ENCODE measurements around the gene SLC20A1. TPM values are rescaled to one million over a fixed set of nuclear protein-coding genes. Genes with fewer than 3 reads are reported as not detected.

Gene SLC20A1
- total RNA-seq, 1 donor: 96.3 TPM

DNA sequence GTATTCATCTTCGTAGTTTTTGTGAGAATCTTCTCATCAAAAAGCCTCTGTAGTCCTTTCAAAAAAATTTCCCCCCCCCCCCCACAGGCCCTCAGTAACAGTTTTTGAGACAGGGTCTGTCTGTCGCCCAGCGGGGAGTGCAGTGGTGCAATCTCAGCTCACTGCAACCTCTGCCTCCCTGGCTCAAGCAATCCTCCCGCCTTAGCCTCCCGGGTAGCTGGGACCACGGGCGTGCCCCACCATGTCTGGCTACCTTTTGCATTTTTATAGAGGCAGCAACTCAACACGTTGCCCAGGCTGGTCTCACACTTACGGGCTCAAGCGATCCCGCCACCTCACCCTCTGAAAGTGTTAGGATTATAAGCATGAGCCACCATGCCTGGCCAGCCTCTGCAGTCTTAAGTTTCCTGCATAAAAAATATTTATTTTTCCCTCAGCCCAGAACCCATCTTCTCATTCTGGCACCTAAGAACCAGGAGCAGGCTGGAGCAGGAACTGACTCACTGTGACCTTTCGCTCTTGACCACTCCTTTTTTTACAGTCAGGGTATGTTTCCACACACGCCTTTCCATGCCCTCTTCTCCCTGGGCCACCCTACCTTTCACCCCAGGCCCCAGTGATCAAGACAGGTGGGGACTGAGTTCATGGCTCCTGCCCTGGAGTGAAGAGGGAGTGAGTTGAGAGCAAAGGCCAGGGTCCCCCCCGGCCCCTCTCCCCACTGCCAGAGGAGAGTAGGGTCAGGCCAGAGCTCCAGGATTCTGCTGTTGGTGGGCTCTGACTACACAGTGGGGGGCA lies 42.5 kb downstream of the SLC20A1 start:
- Histone ChIP-seq H3K4me1 (ENCODE audit: insufficient read depth, low read length) (peaks cover 32% of the 10 kb centered on the region), H3K36me3 (ENCODE audit: insufficient read depth, low read length) (no peaks in the 10 kb centered on the region), H3K27ac (ENCODE audit: low read depth, low read length) (no peak overlapping the region), H3K4me2 (ENCODE audit: insufficient read depth, low read length) (no peak overlapping the region), H3K4me3 (ENCODE audit: insufficient read depth, low read length) (no peak overlapping the region), H2AFZ (ENCODE audit: low read length) (peak overlapping the region; percentile 68), H3K79me2 (ENCODE audit: insufficient read depth, low read length) (no peaks in the 10 kb centered on the region), H3K9me3 (ENCODE audit: low read depth, low read length) (no peaks in the 10 kb centered on the region), H3K27me3 (ENCODE audit: insufficient read depth, low read length) (no peaks in the 10 kb centered on the region), H4K20me1 (ENCODE audit: insufficient read depth, low read length) (no peaks in the 10 kb centered on the region)
- DNase-seq (ENCODE audit: insufficient read length, low spot score, missing footprints): peak; percentile 88
- TF ChIP-seq CTCF (IDR thresholded peaks at IDR 0.05; ENCODE audit: extremely low read depth, low read depth, low read length): no peak

- peak overlapping the region; percentile 41 for H3K4me3 ChIP-seq (ENCODE audit: insufficient read depth, low read length)
- peak overlapping the region; percentile 95 for H3K27ac ChIP-seq (ENCODE audit: low read depth, low read length)
- no peaks in the 10 kb centered on the region for H3K27me3 ChIP-seq (ENCODE audit: insufficient read depth, low read length)
- H3K36me3 ChIP-seq (ENCODE audit: insufficient read depth, low read length): no peaks in the 10 kb centered on the region
- H3K79me2 ChIP-seq (ENCODE audit: insufficient read depth, low read length): no peaks in the 10 kb centered on the region
- H3K9me3 ChIP-seq (ENCODE audit: low read depth, low read length): no peaks in the 10 kb centered on the region
- H3K4me2 ChIP-seq (ENCODE audit: insufficient read depth, low read length): peak overlapping the region; percentile 52
- DNase-seq (ENCODE audit: insufficient read length, low spot score, missing footprints): peak; percentile 88
- H3K4me1 ChIP-seq (ENCODE audit: insufficient read depth, low read length): peaks cover 32% of the 10 kb centered on the region
- H2AFZ ChIP-seq (ENCODE audit: low read length): peak overlapping the region; percentile 80
- no peaks in the 10 kb centered on the region for H4K20me1 ChIP-seq (ENCODE audit: insufficient read depth, low read length)
- peak; percentile 54 for TF ChIP-seq CTCF (IDR thresholded peaks at IDR 0.05; ENCODE audit: extremely low read depth, low read depth, low read length)
Observed at GRCh38 chr2:112690853-112691401, 45.2 kb downstream of the SLC20A1 start.

DNA sequence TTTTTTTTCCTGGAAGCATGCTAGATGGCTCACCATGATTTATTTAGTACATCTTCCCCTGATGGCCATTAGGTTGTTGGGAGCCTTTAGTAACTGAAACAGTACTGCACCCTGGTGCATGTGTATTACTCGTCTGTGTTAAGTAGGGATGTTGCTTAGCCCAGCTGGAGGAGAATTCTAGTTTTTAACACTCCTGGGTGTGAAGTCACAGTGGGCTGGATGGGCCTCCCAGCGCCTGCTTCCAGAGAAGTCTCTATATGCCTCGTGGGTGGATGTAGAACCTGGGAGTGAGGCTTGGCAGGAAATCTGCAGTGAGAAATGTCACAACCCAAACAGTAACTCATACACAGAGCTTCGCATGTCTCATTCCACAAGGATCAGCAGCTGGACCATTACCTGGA lies 46.1 kb downstream of the SLC20A1 start:
- no peak overlapping the region for H2AFZ ChIP-seq (ENCODE audit: low read length)
- H4K20me1 ChIP-seq (ENCODE audit: insufficient read depth, low read length): no peaks in the 10 kb centered on the region
- peak overlapping the region; percentile 55 for H3K4me2 ChIP-seq (ENCODE audit: insufficient read depth, low read length)
- no peaks in the 10 kb centered on the region for H3K79me2 ChIP-seq (ENCODE audit: insufficient read depth, low read length)
- H3K9me3 ChIP-seq (ENCODE audit: low read depth, low read length): no peaks in the 10 kb centered on the region
- H3K4me1 ChIP-seq (ENCODE audit: insufficient read depth, low read length): peaks cover 32% of the 10 kb centered on the region
- peak overlapping the region; percentile 95 for H3K27ac ChIP-seq (ENCODE audit: low read depth, low read length)
- H3K36me3 ChIP-seq (ENCODE audit: insufficient read depth, low read length): no peaks in the 10 kb centered on the region
- no peak overlapping the region for H3K4me3 ChIP-seq (ENCODE audit: insufficient read depth, low read length)
- TF ChIP-seq CTCF (IDR thresholded peaks at IDR 0.05; ENCODE audit: extremely low read depth, low read depth, low read length): no peak
- no peak for DNase-seq (ENCODE audit: insufficient read length, low spot score, missing footprints)
- H3K27me3 ChIP-seq (ENCODE audit: insufficient read depth, low read length): no peaks in the 10 kb centered on the region

- no peaks in the 10 kb centered on the region for H4K20me1 ChIP-seq (ENCODE audit: insufficient read depth, low read length)
- peak overlapping the region; percentile 30 for H3K4me3 ChIP-seq (ENCODE audit: insufficient read depth, low read length)
- peak overlapping the region; percentile 55 for H3K4me2 ChIP-seq (ENCODE audit: insufficient read depth, low read length)
- peak overlapping the region; percentile 53 for H2AFZ ChIP-seq (ENCODE audit: low read length)
- H3K4me1 ChIP-seq (ENCODE audit: insufficient read depth, low read length): peaks cover 32% of the 10 kb centered on the region
- TF ChIP-seq CTCF (IDR thresholded peaks at IDR 0.05; ENCODE audit: extremely low read depth, low read depth, low read length): no peak
- no peaks in the 10 kb centered on the region for H3K27me3 ChIP-seq (ENCODE audit: insufficient read depth, low read length)
- peak; percentile 88 for DNase-seq (ENCODE audit: insufficient read length, low spot score, missing footprints)
- H3K36me3 ChIP-seq (ENCODE audit: insufficient read depth, low read length): no peaks in the 10 kb centered on the region
- H3K27ac ChIP-seq (ENCODE audit: low read depth, low read length): peak overlapping the region; percentile 95
- H3K9me3 ChIP-seq (ENCODE audit: low read depth, low read length): no peaks in the 10 kb centered on the region
- no peaks in the 10 kb centered on the region for H3K79me2 ChIP-seq (ENCODE audit: insufficient read depth, low read length)
Observed at GRCh38 chr2:112692495-112692911, 46.8 kb downstream of the SLC20A1 start.
